ENCODE data around the gene OR11H6.

DNA sequence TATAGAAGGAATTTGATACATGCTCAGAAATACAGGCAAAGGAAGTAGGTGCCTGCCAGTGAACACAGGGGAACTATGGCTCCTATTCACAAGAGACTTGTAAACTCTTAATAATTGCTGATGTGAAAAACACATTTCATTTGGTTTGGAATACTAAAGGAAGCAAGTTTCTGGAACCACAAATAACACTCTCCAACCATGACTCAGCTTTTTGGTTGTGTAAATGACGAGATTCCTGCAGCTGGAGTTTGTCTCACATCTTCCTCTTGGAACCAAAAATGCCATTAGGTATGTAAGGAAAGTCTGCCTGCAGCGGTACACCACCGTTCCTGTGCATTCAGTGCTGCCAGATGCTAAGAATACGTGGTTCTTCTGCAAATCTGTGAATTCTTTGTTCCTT is 4.5 kb upstream of the OR11H6 start:
- TF ChIP-seq, protein P1, sequence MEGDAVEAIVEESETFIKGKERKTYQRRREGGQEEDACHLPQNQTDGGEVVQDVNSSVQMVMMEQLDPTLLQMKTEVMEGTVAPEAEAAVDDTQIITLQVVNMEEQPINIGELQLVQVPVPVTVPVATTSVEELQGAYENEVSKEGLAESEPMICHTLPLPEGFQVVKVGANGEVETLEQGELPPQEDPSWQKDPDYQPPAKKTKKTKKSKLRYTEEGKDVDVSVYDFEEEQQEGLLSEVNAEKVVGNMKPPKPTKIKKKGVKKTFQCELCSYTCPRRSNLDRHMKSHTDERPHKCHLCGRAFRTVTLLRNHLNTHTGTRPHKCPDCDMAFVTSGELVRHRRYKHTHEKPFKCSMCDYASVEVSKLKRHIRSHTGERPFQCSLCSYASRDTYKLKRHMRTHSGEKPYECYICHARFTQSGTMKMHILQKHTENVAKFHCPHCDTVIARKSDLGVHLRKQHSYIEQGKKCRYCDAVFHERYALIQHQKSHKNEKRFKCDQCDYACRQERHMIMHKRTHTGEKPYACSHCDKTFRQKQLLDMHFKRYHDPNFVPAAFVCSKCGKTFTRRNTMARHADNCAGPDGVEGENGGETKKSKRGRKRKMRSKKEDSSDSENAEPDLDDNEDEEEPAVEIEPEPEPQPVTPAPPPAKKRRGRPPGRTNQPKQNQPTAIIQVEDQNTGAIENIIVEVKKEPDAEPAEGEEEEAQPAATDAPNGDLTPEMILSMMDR (conservative IDR thresholded peaks at IDR 0.05 in 1 of 2, IDR thresholded peaks at IDR 0.05 in 1 of 2; ENCODE audit: low read depth in 1 of 2, low read length in 2 of 2): no peak
- TF ChIP-seq EZH2 (IDR thresholded peaks at IDR 0.05; ENCODE audit: low read length, missing control alignments): no peak
